Panc1 (cell line): ENCODE measurements around the gene RABGGTA. TPM values are rescaled to one million over a fixed set of nuclear protein-coding genes. Genes with fewer than 3 reads are reported as not detected.

ENCODE experiments used
- ATAC-seq: fragments of 200-7000 bp; cut with Tn5 transposase; 2 replicates; pipeline ENCODE4 v1.9.1; 2020; ENCODE audit warnings: mild to moderate bottlenecking, moderate library complexity
- BruUV-seq: library from RNA; stranded (reverse); fragments of 400-500 nt; replicated peaks from 2 replicates; lab custom pipeline; 2021; lab: Mats Ljungman, UMichigan
- CTCF ChIA-PET: fragments of 300-600 bp; sonication (Branson Sonifier 250); formaldehyde crosslinking; loops from one replicate; lab custom pipeline; 2022; ENCODE audit warnings: antibody characterized with exemption; lab: Charles Lee
- POLR2A ChIA-PET: fragments of 300-600 bp; sonication (Branson Sonifier 250); formaldehyde crosslinking; loops from one replicate; lab custom pipeline; 2022; ENCODE audit warnings: antibody characterized with exemption; lab: Charles Lee
- DNase-seq: peaks from one replicate; pipeline ENCODE4 v3.0.0-alpha.2; 2010; ENCODE audit warnings: low read depth, low spot score
- H3K27ac ChIP-seq: 2 replicates; pipeline ENCODE4 v1.5.1; 2011; ENCODE audit warnings: mild to moderate bottlenecking, low read length, inconsistent platforms
- H3K27me3 ChIP-seq: fragments of 200-500 bp; sonication (Bioruptor generic); 2 replicates; pipeline ENCODE4 v1.6.0; 2014; ENCODE audit warnings: low read length, inconsistent platforms; ENCODE audit not compliant: control insufficient read depth, insufficient read depth
- H3K36me3 ChIP-seq: fragments of 200-500 bp; sonication (Bioruptor generic); 2 replicates; pipeline ENCODE4 v1.5.1; 2014; ENCODE audit warnings: inconsistent platforms, mild to moderate bottlenecking, low read length, moderate library complexity; ENCODE audit not compliant: control insufficient read depth, insufficient read depth
- H3K4me1 ChIP-seq: 2 replicates; pipeline ENCODE4 v1.5.1; 2011; ENCODE audit warnings: inconsistent platforms, mild to moderate bottlenecking, low read length, moderate library complexity; ENCODE audit not compliant: control insufficient read depth, insufficient read depth
- H3K4me3 ChIP-seq, 2 experiments: 2 replicates each; pipeline ENCODE4 v1.5.1; 2011 to 2012; ENCODE audit warnings: low read depth in 2 of 2, low read length in 2 of 2, mild to moderate bottlenecking in 2 of 2, inconsistent platforms in 1 of 2, moderate library complexity in 1 of 2
- H3K9me3 ChIP-seq: fragments of 200-500 bp; sonication (Bioruptor generic); 2 replicates; pipeline ENCODE4 v1.5.1; 2014; ENCODE audit warnings: low read depth, mild to moderate bottlenecking, inconsistent platforms, low read length, moderate library complexity; ENCODE audit not compliant: control insufficient read depth, insufficient read depth
- CTCF ChIP-seq: fragments of 450-650 bp; IDR thresholded peaks from 2 replicates; pipeline ENCODE4 v1.5.1; 2017; ENCODE audit warnings: mild to moderate bottlenecking
- POLR2AphosphoS5 ChIP-seq: IDR thresholded peaks from 2 replicates; pipeline ENCODE4 v1.6.1; 2012; ENCODE audit warnings: mild to moderate bottlenecking, low read depth, low read length, moderate library complexity
- SIN3A ChIP-seq: IDR thresholded peaks from 2 replicates; pipeline ENCODE4 v1.6.1; 2012; ENCODE audit warnings: low read depth, mild to moderate bottlenecking, low read length, moderate library complexity, borderline replicate concordance; ENCODE audit not compliant: insufficient read depth
- TCF7L2 ChIP-seq: IDR thresholded peaks from 2 replicates; pipeline ENCODE4 v1.6.1; 2011; ENCODE audit warnings: mild to moderate bottlenecking, low read depth, low read length, inconsistent platforms
- in situ Hi-C: cut with HindIII; loops from 2 replicates; pipeline ENCODE4 v1.10.0; 2016; ENCODE audit warnings: low sequenced_read_pairs, low pct_unique_long_range_greater_than_20kb
- intact Hi-C: fragments of 100-400 bp; cut with micrococcal nuclease; formaldehyde crosslinking; loops from one replicate; pipeline ENCODE4 v1.10.0; 2022; ENCODE audit not compliant: unreplicated experiment
- total RNA-seq: library from RNA; stranded (reverse); gene quantifications from one replicate; pipeline ENCODE4 v1.2.1, GENCODE V29; 2021; ENCODE audit not compliant: unreplicated experiment
- TF ChIP-seq, protein P1 (sequence below), 2 experiments: IDR thresholded peaks; 2 replicates each; pipeline ENCODE4 v1.6.1; 2011 to 2012; ENCODE audit warnings: low read depth in 2 of 2, control low read depth in 1 of 2, low read length in 1 of 2, mild to moderate bottlenecking in 1 of 2, moderate library complexity in 1 of 2; ENCODE audit not compliant: insufficient read depth in 1 of 2

The RABGGTA gene
- total RNA-seq, 1 experiment from 2014 or later, result 30.9 TPM

GRCh38 chr14:24262821-24263733, 8.3 kb downstream of the RABGGTA start, which contains the start of gene TGM1:
Gene TGM1, minus strand, starts transcription at chr14:24263177. Its CDS starts 825 bp downstream, at chr14:24262352.
- Histone ChIP-seq H3K27me3 (no peaks in the 10 kb centered on the region), H3K4me1 (no peaks in the 10 kb centered on the region), H3K36me3 (no peaks in the 10 kb centered on the region), H3K4me3 (no peak within 1 kb of the TSS), H3K9me3 (no peaks in the 10 kb centered on the region), H3K27ac (no peak within 1 kb of the TSS)
- ChIA-PET POLR2A (no interaction called here), CTCF (no interaction called here)
- no peak for ATAC-seq
- in situ Hi-C loops (no loop called here), intact Hi-C loops (no loop called here)
- no peak for DNase-seq
- TF ChIP-seq POLR2AphosphoS5 (no peak), TCF7L2 (no peak), CTCF (no peak)
- TF ChIP-seq, protein P1, sequence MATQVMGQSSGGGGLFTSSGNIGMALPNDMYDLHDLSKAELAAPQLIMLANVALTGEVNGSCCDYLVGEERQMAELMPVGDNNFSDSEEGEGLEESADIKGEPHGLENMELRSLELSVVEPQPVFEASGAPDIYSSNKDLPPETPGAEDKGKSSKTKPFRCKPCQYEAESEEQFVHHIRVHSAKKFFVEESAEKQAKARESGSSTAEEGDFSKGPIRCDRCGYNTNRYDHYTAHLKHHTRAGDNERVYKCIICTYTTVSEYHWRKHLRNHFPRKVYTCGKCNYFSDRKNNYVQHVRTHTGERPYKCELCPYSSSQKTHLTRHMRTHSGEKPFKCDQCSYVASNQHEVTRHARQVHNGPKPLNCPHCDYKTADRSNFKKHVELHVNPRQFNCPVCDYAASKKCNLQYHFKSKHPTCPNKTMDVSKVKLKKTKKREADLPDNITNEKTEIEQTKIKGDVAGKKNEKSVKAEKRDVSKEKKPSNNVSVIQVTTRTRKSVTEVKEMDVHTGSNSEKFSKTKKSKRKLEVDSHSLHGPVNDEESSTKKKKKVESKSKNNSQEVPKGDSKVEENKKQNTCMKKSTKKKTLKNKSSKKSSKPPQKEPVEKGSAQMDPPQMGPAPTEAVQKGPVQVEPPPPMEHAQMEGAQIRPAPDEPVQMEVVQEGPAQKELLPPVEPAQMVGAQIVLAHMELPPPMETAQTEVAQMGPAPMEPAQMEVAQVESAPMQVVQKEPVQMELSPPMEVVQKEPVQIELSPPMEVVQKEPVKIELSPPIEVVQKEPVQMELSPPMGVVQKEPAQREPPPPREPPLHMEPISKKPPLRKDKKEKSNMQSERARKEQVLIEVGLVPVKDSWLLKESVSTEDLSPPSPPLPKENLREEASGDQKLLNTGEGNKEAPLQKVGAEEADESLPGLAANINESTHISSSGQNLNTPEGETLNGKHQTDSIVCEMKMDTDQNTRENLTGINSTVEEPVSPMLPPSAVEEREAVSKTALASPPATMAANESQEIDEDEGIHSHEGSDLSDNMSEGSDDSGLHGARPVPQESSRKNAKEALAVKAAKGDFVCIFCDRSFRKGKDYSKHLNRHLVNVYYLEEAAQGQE (IDR thresholded peaks at IDR 0.05; ENCODE audit: insufficient read depth in 1 of 2, low read depth in 2 of 2, low read length in 1 of 2), result no peak
- BruUV-seq, result no TSS peak

DNA sequence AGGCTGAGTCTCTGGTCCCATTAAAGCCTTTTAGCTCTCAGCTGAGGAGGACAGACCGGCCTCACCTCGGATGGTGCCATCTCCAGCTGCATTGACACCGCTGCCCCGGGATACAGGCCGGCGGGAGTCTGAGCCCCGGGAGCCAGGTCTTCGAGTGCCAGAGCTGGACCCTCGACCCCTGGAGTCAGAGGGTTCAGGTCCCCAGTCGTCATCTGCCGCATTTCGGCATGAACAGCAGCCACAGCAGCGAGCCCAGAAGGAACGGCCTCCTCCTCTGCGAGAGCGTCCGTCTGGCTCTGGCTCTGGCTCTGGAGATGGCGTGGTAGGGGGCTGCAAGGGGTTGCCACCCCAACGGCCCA, 9.4 kb downstream of the RABGGTA start:
- Histone ChIP-seq H3K4me3 (no peak overlapping the region), H3K27me3 (no peaks in the 10 kb centered on the region), H3K4me1 (no peaks in the 10 kb centered on the region), H3K9me3 (no peaks in the 10 kb centered on the region), H3K36me3 (no peaks in the 10 kb centered on the region), H3K27ac (no peak overlapping the region)
- ATAC-seq (no peak), DNase-seq (no peak)
- TF ChIP-seq POLR2AphosphoS5 (no peak), CTCF (no peak), TCF7L2 (no peak), SIN3A (no peak)
- TF ChIP-seq, protein P1 (IDR thresholded peaks at IDR 0.05; ENCODE audit: insufficient read depth in 1 of 2, low read depth in 2 of 2, low read length in 1 of 2), result no peak
- ChIA-PET POLR2A (no interaction called here), CTCF (interaction anchor here (0.5 kb wide), 1 partner anchor 280 kb away, joined by 3 read pairs; no protein-coding TSS in a partner anchor)
- in situ Hi-C loops (no loop called here), intact Hi-C loops (no loop called here)
- no TSS peak for BruUV-seq
